ENCODE measurements around the gene PCDHGC5. TPM values are rescaled to one million over a fixed set of nuclear protein-coding genes. Genes with fewer than 3 reads are reported as not detected.

The PCDHGC5 gene
- total and polyA plus RNA-seq, 2 donors (not counting 3 experiments of a cell fraction or from before 2014, with no cell fraction given): 0.21 to 1.2 TPM

DNA sequence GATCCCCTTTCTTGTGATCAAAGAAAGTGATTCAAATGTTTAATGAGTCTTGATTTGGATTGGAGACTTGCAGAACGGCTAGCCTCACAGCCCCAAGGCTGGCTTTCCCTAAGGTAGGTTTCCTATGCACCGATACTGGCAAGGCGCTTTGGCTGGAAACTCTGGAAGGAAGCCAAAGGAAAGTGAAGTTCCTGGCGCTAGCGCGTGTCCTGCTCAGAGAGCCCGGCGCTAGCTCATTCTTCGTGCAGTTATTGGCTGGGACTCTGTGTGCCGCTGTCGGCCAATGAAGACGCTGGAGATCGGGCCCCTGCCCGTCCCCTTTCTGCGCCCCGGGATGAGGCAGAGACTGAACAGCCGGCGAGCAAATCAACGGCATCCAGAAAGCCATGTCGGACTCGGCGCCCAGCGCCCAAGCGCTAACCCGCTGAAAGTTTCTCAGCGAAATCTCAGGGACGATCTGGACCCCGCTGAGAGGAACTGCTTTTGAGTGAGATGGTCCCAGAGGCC, 13.2 kb upstream of the PCDHGC5 start, which contains the start of gene PCDHGC3:
TSS of gene PCDHGC3 (plus strand) at position 342 of the 507 bp plus-strand sequence. CDS start at position 493, 151 bp downstream.
- Histone ChIP-seq H3K79me2 (ENCODE audit: control insufficient read depth, insufficient read depth, low read length) (no peaks in the 10 kb centered on the region), H3K9ac (replicated peaks; ENCODE audit: extremely low read depth, insufficient read depth, low read length) (peak within 1 kb of the TSS; percentile 20), H3K9me1 (replicated peaks; ENCODE audit: control insufficient read depth, extremely low read depth, insufficient read depth, low read length) (no peaks in the 10 kb centered on the region), H3K4me2 (ENCODE audit: insufficient read depth, low read length) (peak within 1 kb of the TSS; percentile 82), H3K4me3 (replicated peaks in 1 of 3; ENCODE audit: insufficient read depth in 1 of 3, low read depth in 1 of 3, low read length in 3 of 3) (peak within 1 kb of the TSS; percentile 32 to 70 (median 50)), H4K20me1 (replicated peaks; ENCODE audit: control insufficient read depth, extremely low read depth, insufficient read depth, low read length) (no peaks in the 10 kb centered on the region), H2AFZ (ENCODE audit: low read depth, low read length) (peak within 1 kb of the TSS; percentile 77), H3K27ac (ENCODE audit: insufficient read depth, low read depth, low read length) (no peak within 1 kb of the TSS), H3K4me1 (ENCODE audit: control insufficient read depth, extremely low read depth, insufficient read depth, low read length) (peaks cover 7% of the 10 kb centered on the region), H3K27me3 (ENCODE audit: control insufficient read depth in 2 of 2, insufficient read depth in 2 of 2, low read length in 2 of 2) (peaks cover 0 to 5% of the 10 kb centered on the region in 2 experiments), H3K9me3 (replicated peaks; ENCODE audit: control insufficient read depth, insufficient read depth, low read length) (no peaks in the 10 kb centered on the region), H3K36me3 (ENCODE audit: control insufficient read depth in 2 of 2, extremely low read depth in 1 of 2, insufficient read depth in 2 of 2, low read length in 2 of 2) (no peaks in the 10 kb centered on the region)
- ChIA-PET CTCF (interaction anchor here (0.6 to 3.4 kb wide), 31 partner anchors 10 to 137 kb away, joined by 3 to 66 read pairs (median 5); partner anchors contain the start of genes PCDHGA10, PCDHGA11, PCDHGA12 and PCDHGA2), POLR2A (interaction anchor here (1.0 to 1.5 kb wide), 2 partner anchors 38 to 46 kb away, joined by 3 to 5 read pairs; no protein-coding TSS in a partner anchor)
- intact Hi-C loops (cut with micrococcal nuclease) (loop anchor here (1.0 to 2.0 kb wide), 6 partner anchors 10 to 83 kb away; partner anchors contain the start of genes PCDHGA11, PCDHGA12 and PCDHGC4), dilution Hi-C loops (cut with MboI; ENCODE audit: extremely low pct_ligation_motif_present, low sequenced_read_pairs) (no loop called here)
- FAIRE-seq: peak; percentile 94
- TF ChIP-seq MAX (IDR thresholded peaks at IDR 0.05; ENCODE audit: insufficient read depth, insufficient read length) (peak; percentile 40), POLR2A (IDR thresholded peaks at IDR 0.05; ENCODE audit: low read depth, low read length) (no peak)
- TF ChIP-seq, protein P1, sequence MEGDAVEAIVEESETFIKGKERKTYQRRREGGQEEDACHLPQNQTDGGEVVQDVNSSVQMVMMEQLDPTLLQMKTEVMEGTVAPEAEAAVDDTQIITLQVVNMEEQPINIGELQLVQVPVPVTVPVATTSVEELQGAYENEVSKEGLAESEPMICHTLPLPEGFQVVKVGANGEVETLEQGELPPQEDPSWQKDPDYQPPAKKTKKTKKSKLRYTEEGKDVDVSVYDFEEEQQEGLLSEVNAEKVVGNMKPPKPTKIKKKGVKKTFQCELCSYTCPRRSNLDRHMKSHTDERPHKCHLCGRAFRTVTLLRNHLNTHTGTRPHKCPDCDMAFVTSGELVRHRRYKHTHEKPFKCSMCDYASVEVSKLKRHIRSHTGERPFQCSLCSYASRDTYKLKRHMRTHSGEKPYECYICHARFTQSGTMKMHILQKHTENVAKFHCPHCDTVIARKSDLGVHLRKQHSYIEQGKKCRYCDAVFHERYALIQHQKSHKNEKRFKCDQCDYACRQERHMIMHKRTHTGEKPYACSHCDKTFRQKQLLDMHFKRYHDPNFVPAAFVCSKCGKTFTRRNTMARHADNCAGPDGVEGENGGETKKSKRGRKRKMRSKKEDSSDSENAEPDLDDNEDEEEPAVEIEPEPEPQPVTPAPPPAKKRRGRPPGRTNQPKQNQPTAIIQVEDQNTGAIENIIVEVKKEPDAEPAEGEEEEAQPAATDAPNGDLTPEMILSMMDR (IDR thresholded peaks at IDR 0.05; ENCODE audit: extremely low read depth in 1 of 2, insufficient read depth in 1 of 2, low read depth in 1 of 2, low read length in 2 of 2): peak in 1 of 2 donors; percentile 8
- DNase-seq (ENCODE audit: low read depth, low spot score): peak; percentile 96
- BruUV-seq (replicated peaks): no TSS peak
